T-helper 17 cell (primary cell): ENCODE data around the gene SLC7A6. TPM values are rescaled to one million over a fixed set of nuclear protein-coding genes. Genes with fewer than 3 reads are reported as not detected.

Source experiments
- ATAC-seq: fragments of 150-1000 bp; cut with Tn5 transposase; 2 replicates; pipeline ENCODE4 v1.10.0; 2021; ENCODE audit warnings: mild to moderate bottlenecking, moderate library complexity
- DNase-seq, 3 donors: peaks; one replicate each; pipeline versions ENCODE4 v3.0.0 to v3.0.0-alpha.2; 2020 to 2021
- H3K9me3 ChIP-seq: one replicate; pipeline ENCODE4 v1.7.0; 2013; ENCODE audit warnings: low read length, mild to moderate bottlenecking; ENCODE audit not compliant: control insufficient read depth, poor library complexity, severe bottlenecking
- H3K27ac Mint-ChIP-seq: one replicate; pipeline ENCODE4 v1.8.0; 2022; ENCODE audit warnings: mild to moderate bottlenecking, moderate library complexity, mixed read lengths
- H3K27me3 Mint-ChIP-seq: one replicate; pipeline ENCODE4 v1.8.0; 2022; ENCODE audit warnings: mixed read lengths
- H3K36me3 Mint-ChIP-seq: one replicate; pipeline ENCODE4 v1.8.0; 2022; ENCODE audit warnings: low read depth, mixed read lengths
- H3K4me1 Mint-ChIP-seq: one replicate; pipeline ENCODE4 v1.8.0; 2022; ENCODE audit warnings: mild to moderate bottlenecking, mixed read lengths
- H3K4me3 Mint-ChIP-seq: one replicate; pipeline ENCODE4 v1.8.0; 2022; ENCODE audit warnings: mild to moderate bottlenecking, moderate library complexity, mixed read lengths
- total RNA-seq, 4 donors: library from RNA in 2 of 4; stranded (reverse) in 2 of 4; gene quantifications; one replicate each; pipeline ENCODE4 v1.2.3 and lab custom pipeline; 2022 to 2026

The SLC7A6 gene
- total RNA-seq, 2 donors from 2014 or later: 148 to 171 TPM

GRCh38 chr16:68345351-68345810, 81.1 kb downstream of the SLC7A6 start:
- ATAC-seq (no peak), DNase-seq (no peak)
- Mint-ChIP-seq H3K27ac (no peak overlapping the region), H3K27me3 (no peaks in the 10 kb centered on the region), H3K4me3 (no peak overlapping the region), H3K4me1 (peaks cover 3% of the 10 kb centered on the region), H3K36me3 (peaks cover 15% of the 10 kb centered on the region)
- H3K9me3 ChIP-seq: no peaks in the 10 kb centered on the region

GRCh38 chr16:68345958-68346635, 81.8 kb downstream of the SLC7A6 start:
- Mint-ChIP-seq H3K27me3 (no peaks in the 10 kb centered on the region), H3K27ac (peak overlapping the region; percentile 47), H3K4me1 (peaks cover 3% of the 10 kb centered on the region)

GRCh38 chr16:68346892-68347480, 82.7 kb downstream of the SLC7A6 start:
- DNase-seq (no peak), ATAC-seq (no peak)
- Mint-ChIP-seq H3K4me3 (no peak overlapping the region), H3K27ac (peak overlapping the region; percentile 47), H3K27me3 (no peaks in the 10 kb centered on the region), H3K36me3 (peaks cover 13% of the 10 kb centered on the region), H3K4me1 (peaks cover 3% of the 10 kb centered on the region)
- H3K9me3 ChIP-seq: no peaks in the 10 kb centered on the region

More at GRCh38 chr16:68345958-68346635, 81.8 kb downstream of the SLC7A6 start:
- Mint-ChIP-seq H3K4me3 (no peak overlapping the region), H3K36me3 (peaks cover 11% of the 10 kb centered on the region)
- ATAC-seq: no peak
- H3K9me3 ChIP-seq: no peaks in the 10 kb centered on the region
- no peak for DNase-seq

GRCh38 chr16:68347605-68348004, 83.3 kb downstream of the SLC7A6 start:
- no peak overlapping the region for H3K4me3 Mint-ChIP-seq
- no peaks in the 10 kb centered on the region for H3K9me3 ChIP-seq
- peaks cover 13% of the 10 kb centered on the region for H3K36me3 Mint-ChIP-seq
- peaks cover 3% of the 10 kb centered on the region for H3K4me1 Mint-ChIP-seq
- no peak for ATAC-seq
- DNase-seq: no peak
- H3K27ac Mint-ChIP-seq: no peak overlapping the region
- H3K27me3 Mint-ChIP-seq: no peaks in the 10 kb centered on the region

GRCh38 chr16:68348639-68349445, 84.5 kb downstream of the SLC7A6 start:
- DNase-seq (no peak), ATAC-seq (no peak)
- no peaks in the 10 kb centered on the region for H3K27me3 Mint-ChIP-seq
- H3K27ac Mint-ChIP-seq: peak overlapping the region; percentile 49
- no peak overlapping the region for H3K4me3 Mint-ChIP-seq
- H3K36me3 Mint-ChIP-seq: peaks cover 13% of the 10 kb centered on the region
- H3K9me3 ChIP-seq: no peaks in the 10 kb centered on the region
- H3K4me1 Mint-ChIP-seq: peaks cover 3% of the 10 kb centered on the region

GRCh38 chr16:68349838-68350410, 85.6 kb downstream of the SLC7A6 start:
- H3K9me3 ChIP-seq: no peaks in the 10 kb centered on the region
- Mint-ChIP-seq H3K4me3 (no peak overlapping the region), H3K4me1 (peaks cover 5% of the 10 kb centered on the region), H3K27ac (no peak overlapping the region), H3K36me3 (peaks cover 18% of the 10 kb centered on the region), H3K27me3 (no peaks in the 10 kb centered on the region)
- no peak for ATAC-seq
- no peak for DNase-seq

GRCh38 chr16:68350813-68351350, 86.6 kb downstream of the SLC7A6 start:
- H3K9me3 ChIP-seq: no peaks in the 10 kb centered on the region
- H3K27me3 Mint-ChIP-seq: no peaks in the 10 kb centered on the region
- H3K36me3 Mint-ChIP-seq: peaks cover 18% of the 10 kb centered on the region
- no peak overlapping the region for H3K4me3 Mint-ChIP-seq
- H3K27ac Mint-ChIP-seq: no peak overlapping the region
- peaks cover 10% of the 10 kb centered on the region for H3K4me1 Mint-ChIP-seq
- ATAC-seq: no peak
- DNase-seq: no peak

Other genes with a start within 250 kb of the SLC7A6 start
- gene DPEP2NB, start 248.6 kb upstream of the SLC7A6 start, total RNA-seq: not detected
- gene DDX28, start 241.3 kb upstream of the SLC7A6 start, total RNA-seq: 10 to 100 TPM; 13.2 to 14.8 TPM
- 10 to 100 TPM; 12.0 to 12.3 TPM for gene DUS2, start 241.2 kb upstream of the SLC7A6 start, total RNA-seq
- gene NFATC3, start 179.2 kb upstream of the SLC7A6 start, total RNA-seq: 100 to 1,000 TPM in 1 of 2 donors, 10 to 100 TPM in 1; 94.5 to 101 TPM
- gene ESRP2, start 28.4 kb upstream of the SLC7A6 start, total RNA-seq: under 1 TPM; 0.10 to 0.16 TPM
- 1 to 10 TPM; 6.6 to 7.4 TPM for gene PLA2G15, start 19.2 kb upstream of the SLC7A6 start, total RNA-seq
- 10 to 100 TPM; 35.3 to 36.0 TPM for gene SLC7A6OS, start 46.4 kb downstream of the SLC7A6 start, total RNA-seq
- 10 to 100 TPM; 55.2 to 59.4 TPM for gene PRMT7, start 46.5 kb downstream of the SLC7A6 start, total RNA-seq
- gene SMPD3, start 184.0 kb downstream of the SLC7A6 start, total RNA-seq: under 1 TPM; 0.70 to 0.99 TPM